T-helper 2 cell treated with Interferon-gamma antibody and Interleukin-4, amounts not matched to agents 100 ng/mL and 5 ng/mL, for 36 hours (primary cell): ENCODE data around the gene SPCS1. TPM values are rescaled to one million over a fixed set of nuclear protein-coding genes. Genes with fewer than 3 reads are reported as not detected.

ENCODE experiments used
- intact Hi-C: fragments of 100-400 bp; cut with micrococcal nuclease; formaldehyde crosslinking; loops from one replicate; pipeline ENCODE4 v1.15.1; 2023
- total RNA-seq: library from RNA; stranded (reverse); gene quantifications from 2 replicates; pipeline ENCODE4 v1.2.3, GENCODE V29; 2022

The SPCS1 gene
- total RNA-seq, 1 donor from 2014 or later: 94.0 TPM

- intact Hi-C loops: no loop called here
Observed at GRCh38 chr3:52693071-52693470, 12.8 kb upstream of the SPCS1 start.

DNA sequence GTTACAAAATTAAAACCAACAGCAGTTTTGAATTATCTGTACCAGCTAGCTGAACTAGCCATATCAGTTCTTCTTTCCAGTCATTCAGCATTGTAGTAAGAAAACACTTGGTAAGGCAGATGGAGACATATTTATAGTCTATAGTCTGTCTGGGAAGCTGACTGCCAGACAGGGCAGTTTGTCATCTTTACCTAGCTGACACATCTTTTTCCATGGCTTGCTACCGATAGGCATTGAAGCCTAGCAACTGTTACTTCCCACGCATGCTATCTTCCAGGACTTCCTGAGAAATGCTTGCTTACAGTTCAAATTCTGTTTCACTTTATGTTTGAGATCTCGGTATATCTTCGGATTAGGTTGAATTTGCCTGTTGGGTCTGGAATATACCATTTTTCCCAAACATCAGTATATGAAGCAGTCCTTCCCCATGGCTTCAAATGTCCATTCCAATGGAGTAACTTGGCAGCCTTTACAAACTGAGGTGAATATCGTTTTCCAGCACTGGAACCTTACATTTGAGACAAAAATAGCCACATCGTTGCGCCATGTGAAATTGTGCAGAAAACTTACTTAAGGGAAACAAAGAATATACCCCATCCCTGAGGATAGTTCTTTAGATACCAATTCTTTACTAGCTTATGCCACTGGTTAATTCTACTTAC, 11.2 kb upstream of the SPCS1 start:
- intact Hi-C loops: no loop called here

- intact Hi-C loops: no loop called here
Observed at GRCh38 chr3:52695798-52696671, 9.9 kb upstream of the SPCS1 start.

DNA sequence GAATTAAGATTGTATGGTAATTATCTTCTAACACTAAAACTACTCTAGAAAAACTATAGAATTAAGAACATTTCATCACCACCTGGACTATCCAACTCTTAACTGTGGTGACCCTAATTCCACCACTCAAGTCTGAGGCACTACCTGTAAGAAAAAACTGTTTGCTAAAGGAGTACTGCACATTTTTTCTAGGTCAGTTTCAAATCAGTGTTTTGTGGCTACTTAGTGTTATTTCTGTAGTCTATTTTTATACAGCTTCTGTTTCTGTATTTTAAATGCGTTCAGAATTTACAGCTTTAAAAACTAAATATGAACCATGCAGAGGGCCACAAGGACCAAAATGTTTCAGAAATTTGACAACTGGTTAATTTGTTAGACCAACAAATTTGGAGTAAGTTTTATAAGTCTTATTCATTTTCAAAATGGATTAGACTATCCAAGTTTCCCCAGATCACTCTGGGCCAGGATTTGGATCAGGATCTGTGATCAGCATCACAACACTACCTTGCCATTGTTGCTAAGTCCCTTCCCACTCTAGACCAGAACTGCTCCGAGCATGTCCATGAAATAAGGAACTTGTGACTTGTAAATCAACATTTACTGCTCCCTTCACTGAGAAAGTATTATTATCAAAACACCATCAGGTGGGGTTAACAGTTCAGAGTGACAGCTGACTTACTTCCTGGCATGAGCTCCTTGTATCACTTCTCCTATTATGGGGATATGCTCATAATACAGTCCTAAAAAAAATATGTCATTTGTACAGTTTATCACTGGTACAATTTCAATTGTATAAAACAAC, 8.9 kb upstream of the SPCS1 start:
- intact Hi-C loops: no loop called here

- intact Hi-C loops: no loop called here
Observed at GRCh38 chr3:52697632-52697965, 8.3 kb upstream of the SPCS1 start.

- intact Hi-C loops: loop anchor here (10.0 kb wide), 1 partner anchor 641 kb away; the partner anchor contains the start of gene DCP1A
Observed at GRCh38 chr3:52703341-52703740, 2.6 kb upstream of the SPCS1 start.

GRCh38 chr3:52704611-52705437, 1.1 kb upstream of the SPCS1 start:
- intact Hi-C loops: loop anchor here (1.0 to 10.0 kb wide), 2 partner anchors 20 to 640 kb away; partner anchors contain the start of genes DCP1A and PBRM1

DNA sequence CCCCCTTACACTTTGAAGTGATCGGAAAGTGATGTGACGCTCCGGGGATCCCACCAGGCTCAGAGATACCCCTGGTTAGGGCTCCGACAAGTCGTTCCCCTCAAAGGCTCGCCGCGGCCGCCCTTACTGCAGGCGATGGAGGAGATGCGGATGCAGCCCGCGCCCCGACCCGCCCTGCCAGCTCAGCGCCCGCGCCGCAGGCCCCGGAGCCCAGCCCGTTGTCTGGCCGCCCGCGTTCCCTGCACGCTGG, 543 bp upstream of the SPCS1 start:
- intact Hi-C loops: loop anchor here (1.0 to 10.0 kb wide), 2 partner anchors 20 to 639 kb away; partner anchors contain the start of genes DCP1A and PBRM1

- intact Hi-C loops: loop anchor here (2.0 to 10.0 kb wide), 2 partner anchors 13 to 637 kb away; partner anchors contain the start of gene DCP1A
Observed at GRCh38 chr3:52707585-52707984, 1.7 kb downstream of the SPCS1 start.

DNA sequence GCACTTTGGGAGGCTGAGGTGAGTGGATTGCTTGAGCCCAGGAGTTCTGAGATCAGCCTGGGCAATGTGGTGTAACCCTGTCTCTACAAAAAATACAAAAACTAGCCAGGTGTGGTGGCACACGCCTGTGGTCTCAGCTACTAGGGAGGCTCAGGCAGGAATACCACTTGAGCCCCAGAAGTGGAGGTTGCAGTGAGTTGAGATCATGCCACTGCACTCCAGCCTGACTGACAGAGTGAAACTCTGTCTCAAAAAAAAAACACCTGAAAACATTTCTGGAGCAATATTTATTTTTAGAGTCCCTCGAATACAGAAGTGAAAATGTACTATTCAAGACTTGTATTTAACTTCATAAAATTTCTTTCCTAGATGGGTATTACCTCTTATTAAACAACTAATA, 4.6 kb downstream of the SPCS1 start:
- intact Hi-C loops: no loop called here

- intact Hi-C loops: no loop called here
Observed at GRCh38 chr3:52712291-52713212, 6.6 kb downstream of the SPCS1 start.

DNA sequence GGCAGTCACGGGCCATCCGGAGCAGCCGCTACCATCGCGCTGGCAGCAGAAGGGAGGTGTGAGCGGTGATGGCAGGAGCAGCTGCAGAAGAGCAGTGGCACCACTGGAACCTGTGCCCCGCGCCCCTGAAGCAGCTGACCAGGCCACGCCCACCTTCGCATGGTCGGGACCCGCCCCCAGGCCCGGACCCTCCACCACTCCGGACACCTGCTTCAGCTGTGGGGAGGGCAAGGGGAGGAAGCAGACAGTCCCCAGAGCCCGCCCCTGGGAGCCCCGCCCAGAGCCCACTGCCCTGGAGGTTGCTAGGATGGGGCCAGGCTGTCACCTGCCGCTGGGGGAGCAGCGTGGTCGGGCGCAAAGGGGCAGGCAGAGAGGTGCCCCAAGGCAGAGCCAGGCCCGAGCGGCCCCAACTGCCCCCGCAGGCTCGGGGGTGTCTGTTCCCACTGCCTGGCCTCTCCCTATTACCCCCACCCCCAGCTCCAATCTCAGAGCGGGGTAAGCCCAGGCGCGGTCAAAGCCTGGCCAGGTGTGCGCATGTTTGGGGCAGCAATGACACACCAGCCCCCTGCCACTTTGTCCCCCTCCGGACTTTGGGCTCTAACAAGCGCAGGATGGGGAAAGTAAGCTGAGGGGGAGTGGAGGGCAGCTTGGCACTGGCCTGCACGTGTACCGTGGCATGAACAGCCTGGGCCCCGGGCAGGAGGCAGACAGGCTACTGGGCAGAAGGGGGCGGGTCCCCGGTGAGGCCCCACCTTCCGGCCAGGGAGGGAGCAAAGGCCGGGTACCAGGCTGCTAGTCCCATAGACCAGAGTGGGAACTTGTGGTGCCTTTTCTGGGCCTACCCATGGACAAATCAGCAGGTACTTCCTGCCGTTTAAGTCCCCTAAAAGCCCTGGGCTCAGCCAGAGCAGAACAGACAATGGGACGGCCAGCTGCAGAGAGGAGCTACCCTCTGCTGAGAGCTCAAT, 8.7 kb downstream of the SPCS1 start:
- intact Hi-C loops: no loop called here

DNA sequence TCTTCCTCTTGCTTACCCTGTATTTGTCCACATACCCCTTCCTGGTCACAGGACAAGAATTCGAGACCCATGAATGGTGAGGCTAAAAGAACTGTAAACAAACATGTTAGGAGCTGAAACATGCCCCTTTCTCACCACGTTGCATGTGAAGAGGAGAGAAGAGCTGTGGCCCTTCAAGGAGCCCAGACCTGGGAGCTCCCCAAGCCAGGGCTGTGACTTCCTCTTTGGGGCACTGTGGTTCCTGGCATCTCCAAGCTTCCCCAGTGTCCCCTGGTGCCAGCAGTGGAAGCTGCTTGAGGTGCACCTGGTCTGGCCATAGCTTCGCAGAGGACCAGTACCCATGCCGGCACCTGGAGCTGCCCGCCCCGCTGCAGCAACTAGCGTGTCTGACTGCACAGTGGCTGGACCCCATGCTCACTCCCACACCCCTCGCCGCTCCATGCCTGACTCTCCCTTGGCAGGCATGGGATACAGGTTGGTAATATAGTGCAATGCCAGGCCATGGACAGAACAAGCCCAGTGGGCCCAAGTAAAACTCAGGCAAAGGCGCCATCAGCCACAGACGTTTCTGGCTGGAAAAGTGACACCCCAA, 9.9 kb downstream of the SPCS1 start:
- intact Hi-C loops: no loop called here

DNA sequence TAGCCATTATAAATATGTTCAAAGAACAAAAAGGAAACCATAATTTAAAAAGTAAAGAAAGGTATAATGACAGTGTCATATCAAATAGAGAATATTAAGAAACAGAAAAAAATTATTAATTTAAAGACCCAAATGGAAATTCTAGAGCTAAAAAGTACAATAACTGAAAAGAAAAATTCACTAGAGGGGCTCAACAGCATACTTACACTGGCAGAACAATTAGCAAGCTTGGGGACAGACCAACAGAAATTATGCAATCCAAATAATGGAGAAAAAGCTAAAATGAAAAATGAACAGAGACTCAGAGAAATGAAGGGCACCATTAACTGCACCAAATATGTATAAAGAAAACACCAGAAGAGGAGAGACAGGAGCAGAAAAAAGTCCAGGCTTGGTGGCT, 13.7 kb downstream of the SPCS1 start:
- intact Hi-C loops: loop anchor here (2.0 kb wide), 1 partner anchor 13 kb away; the partner anchor contains the start of gene SPCS1

DNA sequence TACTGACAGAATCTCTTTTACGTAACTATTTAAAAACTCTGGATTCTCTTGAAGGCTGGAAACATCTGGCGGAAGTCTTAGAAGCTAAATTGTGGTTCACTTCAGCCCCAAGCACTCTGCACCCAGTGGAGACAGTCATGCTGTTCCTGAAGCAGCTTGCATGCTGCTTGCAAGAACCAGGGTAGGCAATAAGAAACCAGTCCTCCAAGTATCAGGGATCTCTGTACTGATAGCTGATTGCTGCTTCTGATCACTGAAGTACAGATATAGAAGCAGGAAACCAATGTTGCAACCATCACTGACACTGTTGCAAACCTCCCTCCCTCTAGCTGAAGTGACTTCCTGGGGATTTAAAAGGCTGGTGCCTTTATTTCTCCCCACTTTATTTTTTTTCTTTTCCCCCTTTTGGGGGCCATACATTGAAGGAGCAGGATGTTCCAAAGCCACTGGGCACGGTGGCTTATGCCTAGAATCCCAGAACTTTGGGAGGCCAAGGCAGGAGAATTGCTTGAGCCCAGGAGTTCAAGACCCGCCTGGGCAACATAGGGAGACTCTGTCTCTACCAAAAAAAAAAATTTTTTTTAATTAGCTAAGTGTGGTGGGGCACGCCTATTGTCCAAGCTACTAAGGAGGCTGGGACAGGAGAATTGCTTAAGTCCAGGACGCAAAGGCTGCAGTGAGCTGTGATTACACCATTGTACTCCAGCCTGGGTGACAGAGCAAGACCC, 15.3 kb downstream of the SPCS1 start:
- intact Hi-C loops: loop anchor here (2.0 kb wide), 1 partner anchor 14 kb away; the partner anchor contains the start of gene SPCS1

GRCh38 chr3:52721730-52722008, 15.8 kb downstream of the SPCS1 start:
- intact Hi-C loops: loop anchor here (2.0 kb wide), 1 partner anchor 15 kb away; the partner anchor contains the start of gene SPCS1

GRCh38 chr3:52722491-52722890, 16.6 kb downstream of the SPCS1 start:
- intact Hi-C loops: no loop called here

GRCh38 chr3:52723935-52724334, 18.0 kb downstream of the SPCS1 start:
- intact Hi-C loops: no loop called here
